HL-60 (cell line): ENCODE results near the gene SMARCC2.

ENCODE experiments used
- CTCF ChIP-seq: IDR thresholded peaks from one replicate; pipeline ENCODE4 v1.5.1; 2011; ENCODE audit warnings: low read length, control low read depth, inconsistent platforms; ENCODE audit not compliant: insufficient read depth
- GABPA ChIP-seq: IDR thresholded peaks from 2 replicates; pipeline ENCODE4 v1.6.1; 2012; ENCODE audit warnings: low read depth
- POLR2AphosphoS5 ChIP-seq: IDR thresholded peaks from 2 replicates; pipeline ENCODE4 v1.6.1; 2012; ENCODE audit warnings: low read depth
- REST ChIP-seq: IDR thresholded peaks from 2 replicates; pipeline ENCODE4 v1.6.1; 2012; ENCODE audit warnings: low read depth; ENCODE audit not compliant: insufficient replicate concordance
- SPI1 ChIP-seq: IDR thresholded peaks from 2 replicates; pipeline ENCODE4 v1.6.1; 2012; ENCODE audit warnings: low read depth, mild to moderate bottlenecking, borderline replicate concordance

GRCh38 chr12:56178347-56178746 lies 10.9 kb downstream of the SMARCC2 start:
- TF ChIP-seq CTCF (no peak), REST (no peak), POLR2AphosphoS5 (no peak), GABPA (no peak), SPI1 (no peak)
